Esophagus squamous epithelium (tissue), 4 donors: Measurements from ENCODE around the gene CPLANE1.

Source experiments
- CTCF ChIP-seq, 6 experiments: fragments of 450-650 bp in 4 of 6; fragments of 200-600 bp in 2 of 6; sonication (generic) in 2 of 6; IDR thresholded peaks; one replicate each; pipeline ENCODE4 v1.5.1; 2016 to 2019; ENCODE audit warnings: antibody characterized with exemption in 6 of 6, mild to moderate bottlenecking in 4 of 6, moderate library complexity in 4 of 6
- POLR2A ChIP-seq, 4 donors: fragments of 450-650 bp; IDR thresholded peaks; one replicate each; pipeline ENCODE4 v1.6.1; 2017; ENCODE audit warnings: antibody characterized with exemption in 4 of 4, mild to moderate bottlenecking in 4 of 4, moderate library complexity in 3 of 4

GRCh38 chr5:37275511-37275910 lies 26.3 kb upstream of the CPLANE1 start:
- TF ChIP-seq CTCF (IDR thresholded peaks at IDR 0.05) (no peak), POLR2A (IDR thresholded peaks at IDR 0.05) (no peak)
